ENCODE measurements around the gene KLHL36.

KLHL36 gene

DNA sequence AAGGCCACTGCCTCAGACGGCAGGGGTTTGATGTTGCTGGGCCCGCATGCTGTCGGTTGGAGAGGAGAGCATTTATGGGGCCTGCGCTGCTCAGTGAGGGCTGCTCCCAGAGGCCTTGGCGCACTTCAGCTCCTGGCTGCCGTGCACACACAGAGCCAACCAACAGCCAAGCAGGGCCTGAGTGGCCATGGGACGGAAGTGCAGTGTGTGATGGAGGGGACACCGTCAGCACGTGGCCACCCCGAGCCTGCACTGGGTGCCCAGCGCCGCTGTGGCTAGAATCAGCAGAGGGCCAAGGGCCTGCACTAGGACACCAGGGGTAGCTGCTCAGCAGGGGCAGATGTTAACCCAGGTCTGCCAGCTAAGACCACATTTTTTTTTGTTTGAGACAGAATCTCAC lies 21.8 kb downstream of the KLHL36 start:
- DNase-seq (ENCODE audit: low read depth): no peak
- TF ChIP-seq, protein P1, sequence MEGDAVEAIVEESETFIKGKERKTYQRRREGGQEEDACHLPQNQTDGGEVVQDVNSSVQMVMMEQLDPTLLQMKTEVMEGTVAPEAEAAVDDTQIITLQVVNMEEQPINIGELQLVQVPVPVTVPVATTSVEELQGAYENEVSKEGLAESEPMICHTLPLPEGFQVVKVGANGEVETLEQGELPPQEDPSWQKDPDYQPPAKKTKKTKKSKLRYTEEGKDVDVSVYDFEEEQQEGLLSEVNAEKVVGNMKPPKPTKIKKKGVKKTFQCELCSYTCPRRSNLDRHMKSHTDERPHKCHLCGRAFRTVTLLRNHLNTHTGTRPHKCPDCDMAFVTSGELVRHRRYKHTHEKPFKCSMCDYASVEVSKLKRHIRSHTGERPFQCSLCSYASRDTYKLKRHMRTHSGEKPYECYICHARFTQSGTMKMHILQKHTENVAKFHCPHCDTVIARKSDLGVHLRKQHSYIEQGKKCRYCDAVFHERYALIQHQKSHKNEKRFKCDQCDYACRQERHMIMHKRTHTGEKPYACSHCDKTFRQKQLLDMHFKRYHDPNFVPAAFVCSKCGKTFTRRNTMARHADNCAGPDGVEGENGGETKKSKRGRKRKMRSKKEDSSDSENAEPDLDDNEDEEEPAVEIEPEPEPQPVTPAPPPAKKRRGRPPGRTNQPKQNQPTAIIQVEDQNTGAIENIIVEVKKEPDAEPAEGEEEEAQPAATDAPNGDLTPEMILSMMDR (IDR thresholded peaks at IDR 0.05; ENCODE audit: insufficient read depth, low read depth, low read length, missing control alignments): no peak
- no peak overlapping the region for H3K4me3 ChIP-seq (ENCODE audit: low read depth, low read length)

DNA sequence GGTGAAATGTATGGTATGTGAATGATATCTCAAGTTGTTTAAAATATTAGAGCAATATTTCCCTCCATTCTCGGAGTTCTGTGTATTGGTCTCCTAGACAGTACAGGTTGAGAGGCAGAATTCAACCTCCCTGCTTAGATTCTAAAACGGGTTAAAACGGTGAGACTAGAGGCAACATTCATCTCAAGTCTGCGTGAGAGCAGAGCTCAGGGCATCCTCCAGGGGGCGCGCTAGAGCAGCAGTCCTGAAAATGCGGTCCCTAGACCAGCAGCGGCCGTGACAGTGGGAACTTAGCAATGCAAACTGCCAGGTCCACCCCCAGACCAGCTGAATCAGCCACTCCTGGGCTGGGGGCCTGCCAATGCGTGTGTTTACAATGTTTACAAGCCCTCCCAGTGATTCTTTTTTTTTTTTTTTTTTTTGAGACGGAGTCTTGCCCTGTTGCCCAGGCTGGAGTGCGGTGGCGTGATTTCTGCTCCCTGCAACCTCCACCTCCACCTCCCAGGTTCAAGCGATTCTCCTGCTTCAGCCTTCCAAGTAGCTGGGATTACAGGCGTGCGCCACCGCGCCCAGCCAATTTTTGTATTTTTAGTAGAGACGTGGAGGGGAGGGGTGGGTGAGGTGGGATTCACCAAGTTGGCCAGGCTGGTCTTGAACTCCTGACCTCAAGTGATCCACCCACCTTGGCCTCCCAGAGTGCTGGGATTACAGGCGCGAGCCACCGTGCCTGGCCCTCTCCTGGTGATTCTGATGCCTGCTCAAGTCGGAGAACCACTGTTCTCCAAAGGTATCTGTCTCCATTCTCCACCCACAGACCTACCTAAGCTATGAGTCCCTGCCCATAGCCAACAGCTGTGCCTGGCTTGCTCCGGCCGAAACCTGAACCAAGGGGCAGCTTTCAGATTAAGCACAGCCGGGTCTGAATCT lies 24.2 kb downstream of the KLHL36 start:
- TF ChIP-seq, protein P1 (IDR thresholded peaks at IDR 0.05; ENCODE audit: insufficient read depth, low read depth, low read length, missing control alignments): peak; percentile 97
- H3K4me3 ChIP-seq (ENCODE audit: low read depth, low read length): no peak overlapping the region
- peak; percentile 84 for DNase-seq (ENCODE audit: low read depth)

DNA sequence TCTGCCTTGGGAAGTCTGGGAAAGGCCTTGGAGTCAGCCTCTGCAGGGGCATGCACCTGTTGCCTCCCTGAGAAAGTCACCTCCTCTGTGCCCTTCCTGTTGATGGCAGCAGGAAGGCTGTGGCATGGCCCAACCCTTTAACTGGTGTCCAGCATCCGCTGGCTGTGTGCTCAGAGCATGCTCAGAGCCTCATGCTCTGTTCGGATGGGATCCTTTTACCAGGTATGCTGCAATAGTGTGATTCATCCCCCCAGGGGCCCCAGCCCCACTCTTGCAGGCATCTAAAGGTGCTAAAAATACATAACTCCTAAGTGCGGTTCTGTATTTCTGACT lies 24.9 kb downstream of the KLHL36 start:
- DNase-seq (ENCODE audit: low read depth): no peak
- TF ChIP-seq, protein P1 (IDR thresholded peaks at IDR 0.05; ENCODE audit: insufficient read depth, low read depth, low read length, missing control alignments): no peak
- H3K4me3 ChIP-seq (ENCODE audit: low read depth, low read length): no peak overlapping the region

DNA sequence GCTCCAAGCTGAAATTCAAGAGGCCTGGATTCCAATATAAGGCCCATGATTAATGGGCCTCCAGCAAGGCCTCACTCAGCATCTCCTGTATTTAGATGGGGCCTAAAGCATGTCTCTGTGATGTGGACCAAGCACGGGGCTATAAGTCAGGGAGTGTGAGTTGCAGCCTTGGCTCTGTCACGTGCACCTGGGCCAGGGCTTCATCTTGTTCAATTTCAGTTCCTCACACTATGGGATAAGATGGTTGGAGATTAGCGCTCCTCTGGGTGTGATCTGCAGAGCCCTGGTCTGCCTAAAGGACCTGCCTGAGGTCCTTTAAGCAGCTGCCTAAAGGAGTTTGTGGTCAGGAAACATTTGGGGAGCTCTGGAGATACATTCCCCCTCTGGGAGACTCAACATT lies 25.2 kb downstream of the KLHL36 start:
- H3K4me3 ChIP-seq (ENCODE audit: low read depth, low read length): no peak overlapping the region
- DNase-seq (ENCODE audit: low read depth): no peak
- TF ChIP-seq, protein P1 (IDR thresholded peaks at IDR 0.05; ENCODE audit: insufficient read depth, low read depth, low read length, missing control alignments): no peak

DNA sequence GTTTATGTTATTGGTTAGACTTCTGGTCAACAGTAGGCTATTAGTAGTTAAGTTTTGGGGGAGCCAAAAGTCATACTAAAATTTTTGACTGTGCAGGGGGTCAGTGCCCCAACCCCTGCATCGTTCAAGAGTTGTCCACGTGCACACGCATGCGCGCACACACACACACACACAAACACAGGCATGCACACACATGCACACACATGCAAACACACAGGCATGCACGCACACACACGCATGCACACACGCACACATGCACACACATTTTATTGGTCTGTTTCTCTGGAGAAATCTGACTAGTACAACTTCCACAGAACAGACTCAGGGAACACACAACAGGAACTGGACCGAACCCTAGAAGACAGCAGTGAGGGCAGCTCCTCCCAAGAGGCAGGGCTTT lies 27.1 kb downstream of the KLHL36 start:
- no peak for DNase-seq (ENCODE audit: low read depth)
- TF ChIP-seq, protein P1 (IDR thresholded peaks at IDR 0.05; ENCODE audit: insufficient read depth, low read depth, low read length, missing control alignments): no peak
- H3K4me3 ChIP-seq (ENCODE audit: low read depth, low read length): no peak overlapping the region

DNA sequence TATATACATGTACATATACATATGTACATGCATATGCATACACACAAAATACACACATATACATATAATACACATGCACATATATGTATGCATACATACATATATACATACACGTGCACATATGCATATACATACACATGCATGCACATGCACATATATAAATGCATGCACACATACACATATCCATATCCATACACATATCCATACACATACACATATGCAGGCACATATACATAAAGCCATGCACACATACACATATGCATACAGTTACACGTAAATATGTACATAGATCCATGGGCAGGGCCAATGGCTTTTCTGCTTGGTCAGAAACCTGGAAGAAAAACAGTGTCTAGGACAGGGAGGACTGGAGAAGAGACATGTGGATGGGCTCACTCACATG lies 27.6 kb downstream of the KLHL36 start:
- TF ChIP-seq, protein P1 (IDR thresholded peaks at IDR 0.05; ENCODE audit: insufficient read depth, low read depth, low read length, missing control alignments): no peak
- H3K4me3 ChIP-seq (ENCODE audit: low read depth, low read length): no peak overlapping the region
- no peak for DNase-seq (ENCODE audit: low read depth)
